Endothelial cell of umbilical vein (primary cell): ENCODE results near the gene SH3RF3. TPM values are rescaled to one million over a fixed set of nuclear protein-coding genes. Genes with fewer than 3 reads are reported as not detected.

Experiments used
- BruUV-seq: library from RNA; stranded (reverse); fragments of 400-500 nt; replicated peaks from 2 replicates; lab custom pipeline; 2021; lab: Mats Ljungman, UMichigan
- CTCF ChIA-PET: fragments of 300-600, 350-600 bp; sonication (Branson Sonifier 250); formaldehyde crosslinking; loops from one replicate; lab custom pipeline; 2021; ENCODE audit warnings: antibody characterized with exemption, inconsistent platforms; lab: Charles Lee
- POLR2A ChIA-PET: fragments of 300-600, 350-600 bp; sonication (Branson Sonifier 250); formaldehyde crosslinking; loops from one replicate; lab custom pipeline; 2021; ENCODE audit warnings: antibody characterized with exemption, inconsistent platforms; lab: Charles Lee
- DNase-seq: peaks from one replicate; pipeline ENCODE4 v3.0.0-alpha.2; 2011; ENCODE audit warnings: low read depth, low spot score
- FAIRE-seq: peaks from 2 replicates; lab custom pipeline; 2011; peaks lifted over from hg19 to GRCh38; lab: Jason Lieb, UNC
- H2AFZ ChIP-seq: 2 replicates; pipeline ENCODE4 v1.6.0; 2012; ENCODE audit warnings: low read depth, low read length, control low read depth, inconsistent platforms
- H3K27ac ChIP-seq: 2 replicates; pipeline ENCODE4 v1.5.1; 2011; ENCODE audit warnings: low read depth, mild to moderate bottlenecking, control low read depth, low read length, moderate library complexity; ENCODE audit not compliant: insufficient read depth
- H3K27me3 ChIP-seq, 2 experiments: 2 replicates each; pipeline versions ENCODE4 v1.6.0 to v1.6.1; 2011; ENCODE audit warnings: low read length in 2 of 2, mixed read lengths in 1 of 2; ENCODE audit not compliant: control insufficient read depth in 2 of 2, insufficient read depth in 2 of 2
- H3K36me3 ChIP-seq, 2 experiments: 2 replicates in 1 of 2; 3 replicates in 1 of 2; pipeline ENCODE4 v1.5.1; 2011; ENCODE audit warnings: low read length in 2 of 2, mild to moderate bottlenecking in 1 of 2, moderate library complexity in 1 of 2; ENCODE audit not compliant: control insufficient read depth in 2 of 2, insufficient read depth in 2 of 2; ENCODE audit errors: extremely low read depth in 1 of 2
- H3K4me1 ChIP-seq: 3 replicates; pipeline ENCODE4 v1.5.1; 2011; ENCODE audit warnings: mild to moderate bottlenecking, low read length; ENCODE audit not compliant: control insufficient read depth, insufficient read depth; ENCODE audit errors: extremely low read depth
- H3K4me2 ChIP-seq: 2 replicates; pipeline ENCODE4 v1.6.1; 2011; ENCODE audit warnings: low read length, control low read depth, mixed read lengths; ENCODE audit not compliant: insufficient read depth
- H3K4me3 ChIP-seq, 3 experiments: fragments of 200-600 bp in 1 of 3; sonication (generic), shearing (Covaris generic) in 1 of 3; replicated peaks in 1 of 3; 2 replicates each; pipeline ENCODE4 v1.5.1; 2011 to 2016; ENCODE audit warnings: control low read depth in 3 of 3, low read length in 3 of 3, mild to moderate bottlenecking in 2 of 3, inconsistent platforms in 1 of 3, low read depth in 1 of 3, moderate library complexity in 1 of 3; ENCODE audit not compliant: insufficient read depth in 1 of 3
- H3K79me2 ChIP-seq: 2 replicates; pipeline ENCODE4 v1.6.0; 2012; ENCODE audit warnings: low read length, inconsistent platforms; ENCODE audit not compliant: control insufficient read depth, insufficient read depth
- H3K9ac ChIP-seq: replicated peaks from 2 replicates; pipeline ENCODE3; 2011; ENCODE audit warnings: low read length, control low read depth; ENCODE audit not compliant: insufficient read depth; ENCODE audit errors: extremely low read depth
- H3K9me1 ChIP-seq: replicated peaks from 3 replicates; pipeline ENCODE4 v1.6.0; 2011; ENCODE audit warnings: mild to moderate bottlenecking, low read length; ENCODE audit not compliant: control insufficient read depth, insufficient read depth; ENCODE audit errors: extremely low read depth
- H3K9me3 ChIP-seq: replicated peaks from 2 replicates; pipeline ENCODE4 v1.5.1; 2012; ENCODE audit warnings: low read length, inconsistent platforms; ENCODE audit not compliant: control insufficient read depth, insufficient read depth
- H4K20me1 ChIP-seq: replicated peaks from 2 replicates; pipeline ENCODE3; 2011; ENCODE audit warnings: mild to moderate bottlenecking, low read length; ENCODE audit not compliant: control insufficient read depth, insufficient read depth; ENCODE audit errors: extremely low read depth
- CTCF ChIP-seq, 2 donors: IDR thresholded peaks; 1 replicate in 1 of 2; 2 replicates in 1 of 2; pipeline ENCODE4 v1.5.1; 2011; ENCODE audit warnings: low read length in 2 of 2, mild to moderate bottlenecking in 2 of 2, moderate library complexity in 2 of 2, control low read depth in 1 of 2, inconsistent platforms in 1 of 2, low read depth in 1 of 2; ENCODE audit not compliant: insufficient read depth in 1 of 2; ENCODE audit errors: extremely low read depth in 1 of 2
- EZH2 ChIP-seq: IDR thresholded peaks from 2 replicates; pipeline ENCODE4 v1.6.1; 2012; ENCODE audit warnings: borderline replicate concordance, low read depth, mild to moderate bottlenecking, moderate library complexity, low read length, inconsistent platforms; ENCODE audit not compliant: severe bottlenecking
- FOS ChIP-seq: IDR thresholded peaks from 2 replicates; pipeline ENCODE4 v1.6.1; 2011; ENCODE audit warnings: mild to moderate bottlenecking, low read length, moderate library complexity, borderline replicate concordance; ENCODE audit not compliant: insufficient read depth
- GATA2 ChIP-seq: IDR thresholded peaks from 2 replicates; pipeline ENCODE4 v1.7.0; 2011; ENCODE audit warnings: low read depth, mild to moderate bottlenecking, moderate library complexity, mixed read lengths, low read length; ENCODE audit not compliant: insufficient read length, insufficient read depth
- MAX ChIP-seq: IDR thresholded peaks from 2 replicates; pipeline ENCODE4 v1.6.1; 2011; ENCODE audit not compliant: insufficient read depth, insufficient read length
- MYC ChIP-seq: IDR thresholded peaks from one replicate; pipeline ENCODE4 v1.6.1; 2011; ENCODE audit warnings: mild to moderate bottlenecking, low read depth, low read length
- POLR2A ChIP-seq: IDR thresholded peaks from 2 replicates; pipeline ENCODE4 v1.6.1; 2012; ENCODE audit warnings: low read depth, mild to moderate bottlenecking, control low read depth, low read length
- POLR2AphosphoS5 ChIP-seq: IDR thresholded peaks from 2 replicates; pipeline ENCODE4 v1.6.1; 2012; ENCODE audit warnings: low read depth, mild to moderate bottlenecking, control low read depth, low read length, moderate library complexity; ENCODE audit not compliant: insufficient read depth
- dilution Hi-C: fragments of 300-500 bp; cut with MboI; formaldehyde crosslinking; loops from one replicate; pipeline ENCODE4 v1.15.0; 2019; ENCODE audit warnings: low sequenced_read_pairs; ENCODE audit not compliant: extremely low pct_ligation_motif_present
- intact Hi-C: fragments of 100-400 bp; cut with micrococcal nuclease; formaldehyde crosslinking; loops from one replicate; pipeline ENCODE4 v1.10.0; 2022
- polyA plus RNA-seq, 4 experiments: library from polyadenylated mRNA; depleted of rRNA in 3 of 4; stranded (reverse) in 3 of 4; unstranded in 1 of 4; fragments of >200 nt; gene quantifications; 2 replicates each; pipeline versions ENCODE4 v1.2.1 to v1.2.3, GENCODE V29; 2011 to 2012; ENCODE audit warnings: missing spikeins in 1 of 4
- total RNA-seq: library from RNA; stranded (reverse); gene quantifications from 2 replicates; pipeline ENCODE4 v1.2.3, GENCODE V29; 2021

The SH3RF3 gene
- total and polyA plus RNA-seq, 2 donors (not counting 3 experiments of a cell fraction or from before 2014, with no cell fraction given): 3.8 to 14.7 TPM

GRCh38 chr2:109439390-109439786 lies 310.4 kb downstream of the SH3RF3 start:
- intact Hi-C loops: no loop called here
- Histone ChIP-seq H3K4me3 (no peak overlapping the region), H3K9me1 (no peaks in the 10 kb centered on the region), H2AFZ (no peak overlapping the region), H3K9ac (no peak overlapping the region), H3K27ac (no peak overlapping the region), H3K4me2 (no peak overlapping the region), H3K36me3 (peaks cover 0 to 3% of the 10 kb centered on the region in 2 experiments), H3K27me3 (no peaks in the 10 kb centered on the region), H3K9me3 (no peaks in the 10 kb centered on the region), H4K20me1 (no peaks in the 10 kb centered on the region), H3K4me1 (no peaks in the 10 kb centered on the region), H3K79me2 (no peaks in the 10 kb centered on the region)
- CTCF ChIA-PET: no interaction called here
- no TSS peak for BruUV-seq
- dilution Hi-C loops: no loop called here
- FAIRE-seq (no peak), DNase-seq (no peak)
- TF ChIP-seq POLR2A (no peak), EZH2 (no peak), CTCF (IDR thresholded peaks at IDR 0.05; ENCODE audit: extremely low read depth in 1 of 2, insufficient read depth in 1 of 2, low read depth in 1 of 2, low read length in 2 of 2) (no peak), MYC (no peak), FOS (no peak), MAX (no peak), POLR2AphosphoS5 (no peak), GATA2 (no peak)
- POLR2A ChIA-PET: no interaction called here
